ENCODE measurements around the gene ZNF512.

Gene ZNF512

GRCh38 chr2:27667446-27667845, 84.6 kb downstream of the ZNF512 start:
- no peak for TF ChIP-seq CTCF (IDR thresholded peaks at IDR 0.05; ENCODE audit: insufficient read depth, low read depth, low read length, missing control alignments)
- DNase-seq (ENCODE audit: low read depth), result no peak
- H3K4me3 ChIP-seq (ENCODE audit: low read length), result no peak overlapping the region

GRCh38 chr2:27671235-27671634, 88.4 kb downstream of the ZNF512 start:
- no peak for TF ChIP-seq CTCF (IDR thresholded peaks at IDR 0.05; ENCODE audit: insufficient read depth, low read depth, low read length, missing control alignments)
- no peak for DNase-seq (ENCODE audit: low read depth)
- no peak overlapping the region for H3K4me3 ChIP-seq (ENCODE audit: low read length)

All from epithelial cell of esophagus (primary cell).